DND-41 (cell line): ENCODE data around the gene DSCAML1.
A peak's percentile ranks its signal among the peaks of the same experiment; 100 is the strongest.

Experiments
- ATAC-seq: fragments of 200-7000 bp; cut with Tn5 transposase; 3 replicates; pipeline ENCODE4 v1.9.1; 2021; ENCODE audit warnings: low read depth; ENCODE audit not compliant: insufficient read depth
- DNase-seq: peaks from one replicate; pipeline ENCODE4 v3.0.0-alpha.2; 2020
- H2AFZ ChIP-seq: 2 replicates; pipeline ENCODE4 v1.6.0; 2012; ENCODE audit warnings: low read depth, low read length
- H3K27ac ChIP-seq: 2 replicates; pipeline ENCODE4 v1.5.1; 2012; ENCODE audit warnings: low read length, inconsistent platforms
- H3K27me3 ChIP-seq: fragments of 200-600 bp; sonication (generic); 2 replicates; pipeline ENCODE4 v1.6.0; 2012; ENCODE audit warnings: low read length, mild to moderate bottlenecking, inconsistent platforms; ENCODE audit not compliant: insufficient read depth, poor library complexity
- H3K36me3 ChIP-seq: 2 replicates; pipeline ENCODE4 v1.5.1; 2012; ENCODE audit warnings: low read length, inconsistent platforms; ENCODE audit not compliant: insufficient read depth
- H3K4me1 ChIP-seq: 2 replicates; pipeline ENCODE4 v1.5.1; 2012; ENCODE audit warnings: mild to moderate bottlenecking, low read length; ENCODE audit not compliant: insufficient read depth
- H3K4me2 ChIP-seq: 2 replicates; pipeline ENCODE4 v1.6.0; 2012; ENCODE audit warnings: mild to moderate bottlenecking, moderate library complexity, low read length, inconsistent platforms; ENCODE audit not compliant: insufficient read depth
- H3K4me3 ChIP-seq, 2 experiments: fragments of 200-600 bp in 1 of 2; shearing (Covaris generic) in 1 of 2; 2 replicates each; pipeline ENCODE4 v1.5.1; 2012 to 2016; ENCODE audit warnings: inconsistent platforms in 2 of 2, low read length in 2 of 2, mild to moderate bottlenecking in 2 of 2, low read depth in 1 of 2, moderate library complexity in 1 of 2
- H3K79me2 ChIP-seq: 2 replicates; pipeline ENCODE4 v1.6.0; 2012; ENCODE audit warnings: low read length, inconsistent platforms; ENCODE audit not compliant: insufficient read depth
- H3K9ac ChIP-seq: 2 replicates; pipeline ENCODE4 v1.6.0; 2012; ENCODE audit warnings: low read depth, mild to moderate bottlenecking, inconsistent platforms, low read length, moderate library complexity
- H3K9me3 ChIP-seq: 2 replicates; pipeline ENCODE4 v1.5.1; 2012; ENCODE audit warnings: low read length, moderate library complexity, mild to moderate bottlenecking, inconsistent platforms; ENCODE audit not compliant: insufficient read depth, severe bottlenecking
- H4K20me1 ChIP-seq: 2 replicates; pipeline ENCODE4 v1.6.0; 2012; ENCODE audit warnings: low read length; ENCODE audit not compliant: insufficient read depth
- EZH2 ChIP-seq: IDR thresholded peaks from 3 replicates; pipeline ENCODE4 v1.6.1; 2012; ENCODE audit warnings: borderline replicate concordance, low read depth, mild to moderate bottlenecking, moderate library complexity, low read length, inconsistent platforms; ENCODE audit not compliant: severe bottlenecking
- TF ChIP-seq, protein P1 (sequence below): IDR thresholded peaks from 2 replicates; pipeline ENCODE4 v1.5.1; 2012; ENCODE audit warnings: borderline replicate concordance, low read length, moderate library complexity, mild to moderate bottlenecking; ENCODE audit not compliant: poor library complexity, severe bottlenecking; ENCODE audit errors: extremely low read depth

DSCAML1 gene

DNA sequence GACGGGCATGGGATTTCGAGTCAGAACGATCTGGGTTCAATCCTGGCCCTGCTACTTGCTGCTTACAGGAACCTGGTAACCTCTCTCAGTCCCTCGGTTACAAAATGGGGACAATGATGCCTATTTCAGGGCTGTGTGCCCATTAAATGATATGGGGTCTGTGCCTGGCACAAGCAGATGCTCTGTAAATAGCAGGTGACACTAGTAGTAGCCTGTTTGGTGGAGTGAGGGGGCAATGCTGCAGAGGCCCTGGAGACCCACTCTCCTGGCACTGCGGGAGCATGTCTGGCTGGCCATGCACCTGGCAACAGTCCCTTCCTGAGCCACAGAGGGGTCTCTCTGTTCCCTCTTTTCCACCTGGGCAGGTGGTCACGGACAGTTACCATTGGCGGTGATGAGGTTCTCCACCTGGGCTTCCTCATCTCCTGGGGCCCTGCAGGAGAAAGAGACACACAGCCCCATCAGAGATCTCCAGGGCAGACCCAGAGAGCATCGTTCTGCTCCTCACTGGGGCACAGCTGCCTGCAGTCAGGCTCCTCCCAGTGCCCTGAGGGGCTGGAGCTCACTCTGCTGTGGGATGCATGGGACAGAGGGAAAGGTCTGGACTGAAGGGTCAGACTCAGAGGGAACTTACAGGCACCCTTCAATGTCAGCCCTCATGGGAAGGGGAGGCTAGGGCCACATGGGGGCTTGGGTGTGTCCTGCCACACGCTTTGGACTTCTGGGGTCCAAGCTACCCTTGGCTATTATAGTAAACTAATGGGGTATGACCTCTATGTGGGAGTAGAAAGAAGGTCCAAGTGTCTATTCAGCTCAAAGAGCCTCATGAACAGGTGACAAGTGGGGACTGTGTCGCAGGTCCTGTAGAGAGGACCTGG, 43.2 kb upstream of the DSCAML1 start:
- Histone ChIP-seq H3K79me2 (peaks cover 19% of the 10 kb centered on the region), H3K27ac (peak overlapping the region; percentile 75), H3K9ac (0 out of 2 replicates have a peak overlapping the region, but pooled peaks have one; percentile 6), H2AFZ (no peak overlapping the region), H3K4me3 (no peak overlapping the region), H3K9me3 (no peaks in the 10 kb centered on the region), H3K4me1 (peaks cover 45% of the 10 kb centered on the region), H3K27me3 (no peaks in the 10 kb centered on the region), H3K4me2 (no peak overlapping the region), H4K20me1 (no peaks in the 10 kb centered on the region), H3K36me3 (peaks cover 67% of the 10 kb centered on the region)
- TF ChIP-seq, protein P1, sequence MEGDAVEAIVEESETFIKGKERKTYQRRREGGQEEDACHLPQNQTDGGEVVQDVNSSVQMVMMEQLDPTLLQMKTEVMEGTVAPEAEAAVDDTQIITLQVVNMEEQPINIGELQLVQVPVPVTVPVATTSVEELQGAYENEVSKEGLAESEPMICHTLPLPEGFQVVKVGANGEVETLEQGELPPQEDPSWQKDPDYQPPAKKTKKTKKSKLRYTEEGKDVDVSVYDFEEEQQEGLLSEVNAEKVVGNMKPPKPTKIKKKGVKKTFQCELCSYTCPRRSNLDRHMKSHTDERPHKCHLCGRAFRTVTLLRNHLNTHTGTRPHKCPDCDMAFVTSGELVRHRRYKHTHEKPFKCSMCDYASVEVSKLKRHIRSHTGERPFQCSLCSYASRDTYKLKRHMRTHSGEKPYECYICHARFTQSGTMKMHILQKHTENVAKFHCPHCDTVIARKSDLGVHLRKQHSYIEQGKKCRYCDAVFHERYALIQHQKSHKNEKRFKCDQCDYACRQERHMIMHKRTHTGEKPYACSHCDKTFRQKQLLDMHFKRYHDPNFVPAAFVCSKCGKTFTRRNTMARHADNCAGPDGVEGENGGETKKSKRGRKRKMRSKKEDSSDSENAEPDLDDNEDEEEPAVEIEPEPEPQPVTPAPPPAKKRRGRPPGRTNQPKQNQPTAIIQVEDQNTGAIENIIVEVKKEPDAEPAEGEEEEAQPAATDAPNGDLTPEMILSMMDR = no peak
- TF ChIP-seq EZH2 = no peak
- ATAC-seq = no peak
- peak; percentile 10 for DNase-seq

DNA sequence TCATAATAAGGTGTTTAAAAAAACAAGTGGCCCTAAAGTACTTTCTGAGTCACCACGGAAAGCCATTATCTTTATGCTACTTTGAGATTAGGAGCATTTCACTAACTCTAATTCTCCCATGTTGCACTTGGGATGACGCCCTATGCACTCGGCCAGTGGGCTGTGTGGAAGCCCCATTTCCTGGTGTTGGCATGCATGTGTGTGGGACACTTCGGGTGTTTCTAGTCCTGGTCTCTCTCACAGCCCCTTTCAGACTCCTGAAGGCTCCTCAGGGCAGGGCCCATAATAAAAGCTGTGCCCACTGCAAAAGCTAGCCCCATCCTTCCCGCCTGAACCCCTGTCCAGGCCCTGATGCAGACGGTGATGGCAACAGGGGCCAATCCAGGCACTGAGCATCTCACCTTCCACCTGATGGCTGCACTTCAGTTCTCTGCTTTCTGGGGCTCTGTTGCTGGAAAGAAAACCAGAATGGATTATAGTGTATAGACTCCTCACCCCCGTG, 42.4 kb upstream of the DSCAML1 start:
- Histone ChIP-seq H3K36me3 (peaks cover 72% of the 10 kb centered on the region), H4K20me1 (no peaks in the 10 kb centered on the region), H3K79me2 (peaks cover 19% of the 10 kb centered on the region), H3K4me3 (no peak overlapping the region), H3K9ac (no peak overlapping the region), H3K27me3 (no peaks in the 10 kb centered on the region), H3K9me3 (no peaks in the 10 kb centered on the region), H3K4me2 (no peak overlapping the region), H3K4me1 (peaks cover 45% of the 10 kb centered on the region), H2AFZ (no peak overlapping the region), H3K27ac (peak overlapping the region; percentile 75; the same call in 1 of the 2 replicates)
- ATAC-seq (no peak), DNase-seq (no peak)
- TF ChIP-seq, protein P1 = no peak
- no peak for TF ChIP-seq EZH2

DNA sequence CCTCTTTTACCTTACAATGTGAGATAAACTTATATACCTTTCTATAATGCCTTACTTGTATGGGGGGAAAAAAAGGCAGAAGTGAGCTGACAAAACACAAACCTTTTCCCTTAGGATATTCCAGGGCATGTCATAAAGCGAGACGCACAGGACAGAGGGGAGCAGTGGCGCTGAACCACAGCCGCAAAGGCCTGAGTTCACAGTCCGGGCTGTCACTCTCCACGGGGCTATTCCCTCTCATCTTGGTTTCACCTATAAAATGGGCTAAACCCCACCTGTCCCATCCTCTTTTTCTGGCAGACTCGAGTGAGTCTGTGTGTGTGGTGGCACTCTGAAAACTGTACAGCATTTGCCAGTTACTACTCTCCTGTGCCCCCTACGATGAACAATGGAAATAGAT, 41.9 kb upstream of the DSCAML1 start:
- H2AFZ ChIP-seq = no peak overlapping the region
- H3K4me1 ChIP-seq = peaks cover 43% of the 10 kb centered on the region
- H3K9me3 ChIP-seq = no peaks in the 10 kb centered on the region
- no peak for TF ChIP-seq EZH2
- TF ChIP-seq, protein P1 = no peak
- no peak overlapping the region for H3K4me3 ChIP-seq
- H3K79me2 ChIP-seq = peaks cover 16% of the 10 kb centered on the region
- peaks cover 72% of the 10 kb centered on the region for H3K36me3 ChIP-seq
- H4K20me1 ChIP-seq = no peaks in the 10 kb centered on the region
- DNase-seq = no peak
- ATAC-seq = no peak
- H3K27me3 ChIP-seq = no peaks in the 10 kb centered on the region
- H3K27ac ChIP-seq = peak overlapping the region; percentile 75; the same call in 1 of the 2 replicates
- H3K9ac ChIP-seq = no peak overlapping the region
- H3K4me2 ChIP-seq = no peak overlapping the region
